GM19397 (cell line): ENCODE results near the gene ETFRF1.

Experiments
- ATAC-seq: cut with Tn5 transposase; IDR thresholded peaks from one replicate; pipeline ENCODE4 v1.9.1; 2021; ENCODE audit warnings: mild to moderate bottlenecking, moderate library complexity; ENCODE audit not compliant: unreplicated experiment

ETFRF1 gene

GRCh38 chr12:25208554-25208953, 13.5 kb downstream of the ETFRF1 start:
- ATAC-seq = no peak

DNA sequence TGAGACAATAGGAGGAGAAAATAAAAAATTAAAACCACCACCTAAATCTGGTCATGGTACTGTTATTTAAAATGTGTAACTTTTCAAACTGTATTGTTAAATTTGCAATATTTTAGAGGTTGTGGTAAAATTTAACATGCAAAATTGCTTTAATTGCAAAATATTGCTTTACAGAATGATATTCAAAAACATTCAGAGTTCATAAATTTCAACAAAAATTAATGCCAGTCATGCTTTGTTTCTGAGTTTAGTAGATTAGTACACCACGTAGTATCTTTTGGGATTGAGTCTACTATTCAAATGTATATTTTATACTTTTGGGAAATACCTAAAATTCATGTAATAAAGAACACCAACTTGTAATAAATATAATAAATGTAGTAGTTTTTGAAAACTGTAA, 18.3 kb downstream of the ETFRF1 start:
- no peak for ATAC-seq

DNA sequence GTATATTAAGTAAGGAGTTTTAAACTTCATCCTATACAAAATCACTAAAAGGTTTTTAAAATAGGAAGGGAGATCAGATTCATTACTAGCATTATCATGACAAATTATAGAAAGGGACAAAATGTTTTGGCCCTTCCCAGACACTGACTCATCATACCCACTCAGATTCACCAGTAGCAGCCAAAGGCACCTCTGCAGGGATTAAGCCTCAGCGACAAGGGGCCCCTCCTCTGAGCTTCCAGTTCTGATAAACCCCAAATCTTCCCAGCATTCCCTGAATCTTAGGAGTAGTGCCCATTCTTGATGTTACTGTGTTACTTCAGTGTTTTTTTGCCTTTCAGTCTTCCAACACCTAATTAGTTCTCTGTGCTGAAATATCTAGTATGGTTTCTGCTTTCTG, 41.2 kb downstream of the ETFRF1 start:
- ATAC-seq = no peak

GRCh38 chr12:25236626-25237025, 41.6 kb downstream of the ETFRF1 start:
- no peak for ATAC-seq

- no peak for ATAC-seq
These were observed 46.4 kb downstream of the ETFRF1 start for GRCh38 chr12:25241167-25242020.

GRCh38 chr12:25242981-25243679, 48.1 kb downstream of the ETFRF1 start:
- no peak for ATAC-seq

GRCh38 chr12:25243680-25243990, 48.6 kb downstream of the ETFRF1 start:
- ATAC-seq = no peak

DNA sequence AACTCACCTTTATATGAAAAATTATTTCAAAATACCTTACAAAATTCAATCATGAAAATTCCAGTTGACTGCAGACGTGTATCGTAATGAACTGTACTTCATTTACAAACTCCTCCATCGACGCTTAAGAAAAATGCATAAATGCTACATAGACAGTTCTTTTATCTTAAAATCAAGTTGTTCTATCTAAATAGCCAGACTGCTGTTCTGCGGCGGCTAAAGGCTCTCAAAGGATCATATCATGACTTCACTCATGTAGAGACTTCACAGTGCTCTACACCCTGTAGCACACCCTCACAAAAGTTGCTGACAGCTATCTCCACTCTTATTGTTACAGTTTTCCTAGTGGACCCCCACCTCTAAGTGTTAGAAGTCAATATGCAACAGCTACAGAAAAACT, 50.5 kb downstream of the ETFRF1 start:
- ATAC-seq = no peak

- ATAC-seq = no peak
These were observed 53.1 kb downstream of the ETFRF1 start for GRCh38 chr12:25248137-25248536.

GRCh38 chr12:25248732-25249131, 53.7 kb downstream of the ETFRF1 start:
- ATAC-seq = no peak

- ATAC-seq = peak; percentile 24
These were observed 55.1 kb downstream of the ETFRF1 start for GRCh38 chr12:25249931-25250738.

GRCh38 chr12:25250744-25251730, 56.0 kb downstream of the ETFRF1 start, which contains the start of gene KRAS:
KRAS (minus strand) TSS chr12:25250929.
- peak; percentile 86 for ATAC-seq

DNA sequence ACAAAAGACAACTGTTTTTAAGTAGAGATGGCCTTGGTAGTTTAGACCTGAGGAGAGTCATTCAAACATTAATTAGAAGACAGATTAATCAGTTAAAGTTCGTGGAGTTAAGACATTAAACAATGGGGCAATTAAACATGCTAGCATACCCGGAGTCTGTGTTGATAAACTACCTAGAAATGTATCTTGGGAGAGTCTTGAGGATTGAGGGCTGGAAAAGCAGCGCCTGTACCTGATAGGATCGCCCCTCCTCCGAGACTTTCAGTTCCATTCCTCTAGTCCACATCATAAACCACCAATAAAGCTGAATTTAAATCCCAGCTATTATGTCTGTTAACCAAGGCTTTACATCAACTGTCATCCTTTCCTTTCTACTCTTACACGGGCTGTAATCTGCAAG, 56.7 kb downstream of the ETFRF1 start:
- no peak for ATAC-seq

- no peak for ATAC-seq
These were observed 57.9 kb downstream of the ETFRF1 start for GRCh38 chr12:25252946-25253345.

- ATAC-seq = no peak
These were observed 58.5 kb downstream of the ETFRF1 start for GRCh38 chr12:25253371-25254068.

DNA sequence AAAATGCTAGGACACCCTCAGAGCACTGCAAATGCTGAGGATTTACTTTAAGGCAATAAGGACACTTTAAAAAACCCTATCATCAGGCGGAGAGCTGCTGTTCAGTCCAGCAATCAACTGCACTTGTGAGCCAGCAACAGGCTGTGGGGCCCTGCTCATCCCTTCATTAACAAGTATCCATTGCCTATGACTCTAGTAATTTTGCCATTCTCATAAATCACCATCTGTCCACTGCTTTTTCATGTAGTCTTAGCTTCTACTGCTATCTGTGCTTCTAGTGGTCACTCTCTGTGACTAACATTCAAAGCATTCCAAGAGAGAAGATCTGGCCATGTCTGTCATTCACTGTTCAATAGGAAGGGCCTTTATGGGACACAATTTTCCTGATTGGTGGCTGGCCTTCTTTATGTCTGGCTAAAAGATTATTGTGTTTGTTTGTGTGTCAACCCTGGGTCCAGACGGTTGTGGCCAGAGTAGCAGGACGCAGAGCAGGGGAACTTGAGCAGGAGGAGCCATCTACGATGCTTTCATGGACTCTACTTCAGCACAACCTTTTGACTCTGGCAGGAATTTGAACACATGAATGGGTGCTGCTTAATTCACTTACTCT, 59.3 kb downstream of the ETFRF1 start:
- no peak for ATAC-seq
